ENCODE results near the gene MSI2.
"Not testable (repeated sequence)": the region's sequence is repeated elsewhere in the genome, so short reads cannot be mapped to it uniquely, and the experiment has no call there.

MSI2 gene

GRCh38 chr17:57293077-57293476, 36.8 kb downstream of the MSI2 start:
- DNase-seq (ENCODE audit: low read depth): no peak

- DNase-seq (ENCODE audit: low read depth): no peak
These were observed 37.8 kb downstream of the MSI2 start for GRCh38 chr17:57294101-57294500.

- DNase-seq (ENCODE audit: low read depth): no peak
These were observed 38.5 kb downstream of the MSI2 start for GRCh38 chr17:57294629-57295501.

GRCh38 chr17:57295526-57296023, 39.3 kb downstream of the MSI2 start:
- no peak for DNase-seq (ENCODE audit: low read depth)

GRCh38 chr17:57296231-57296630, 39.9 kb downstream of the MSI2 start:
- no peak for DNase-seq (ENCODE audit: low read depth)

- DNase-seq (ENCODE audit: low read depth): no peak
These were observed 42.9 kb downstream of the MSI2 start for GRCh38 chr17:57299176-57299575.

- DNase-seq (ENCODE audit: low read depth): not testable (repeated sequence)
These were observed 44.3 kb downstream of the MSI2 start for GRCh38 chr17:57300592-57300991.

GRCh38 chr17:57302690-57303465, 46.6 kb downstream of the MSI2 start:
- DNase-seq (ENCODE audit: low read depth): no peak

- no peak for DNase-seq (ENCODE audit: low read depth)
These were observed 48.9 kb downstream of the MSI2 start for GRCh38 chr17:57305144-57305728.

- no peak for DNase-seq (ENCODE audit: low read depth)
These were observed 49.7 kb downstream of the MSI2 start for GRCh38 chr17:57305908-57306504.

GRCh38 chr17:57308543-57309186, 52.3 kb downstream of the MSI2 start:
- DNase-seq (ENCODE audit: low read depth): no peak

- no peak for DNase-seq (ENCODE audit: low read depth)
These were observed 53.2 kb downstream of the MSI2 start for GRCh38 chr17:57309479-57309878.

GRCh38 chr17:57311281-57312216, 55.2 kb downstream of the MSI2 start:
- DNase-seq (ENCODE audit: low read depth): no peak

- no peak for DNase-seq (ENCODE audit: low read depth)
These were observed 55.9 kb downstream of the MSI2 start for GRCh38 chr17:57312242-57312641.

- DNase-seq (ENCODE audit: low read depth): no peak
These were observed 56.9 kb downstream of the MSI2 start for GRCh38 chr17:57313097-57313835.

- no peak for DNase-seq (ENCODE audit: low read depth)
These were observed 59.0 kb downstream of the MSI2 start for GRCh38 chr17:57315061-57316015.

GRCh38 chr17:57316361-57316760, 60.0 kb downstream of the MSI2 start:
- DNase-seq (ENCODE audit: low read depth): no peak

GRCh38 chr17:57317079-57317478, 60.8 kb downstream of the MSI2 start:
- DNase-seq (ENCODE audit: low read depth): no peak

- DNase-seq (ENCODE audit: low read depth): no peak
These were observed 62.6 kb downstream of the MSI2 start for GRCh38 chr17:57318913-57319312.
